HCEC 1CT (cell line): ENCODE results near the gene TLDC2.
A peak's percentile ranks its signal among the peaks of the same experiment; 100 is the strongest.
"Not testable (repeated sequence)": the region's sequence is repeated elsewhere in the genome, so short reads cannot be mapped to it uniquely, and the experiment has no call there.

Experiments
- DNase-seq: peaks from one replicate; pipeline ENCODE4 v3.0.0-alpha.2; 2017

The TLDC2 gene

GRCh38 chr20:36875702-36876472 lies at the start of gene TLDC2:
TLDC2 (plus strand) TSS chr20:36876138; CDS start chr20:36876175, 37 bp downstream.
- no peak for DNase-seq

GRCh38 chr20:36826554-36827244 lies 49.2 kb upstream of the TLDC2 start:
- no peak for DNase-seq

- no peak for DNase-seq
These were observed 48.2 kb upstream of the TLDC2 start for GRCh38 chr20:36827541-36828279.

- peak; percentile 69 for DNase-seq
These were observed 44.9 kb upstream of the TLDC2 start for GRCh38 chr20:36830791-36831691.

GRCh38 chr20:36832791-36833190 lies 43.1 kb upstream of the TLDC2 start:
- DNase-seq = no peak

GRCh38 chr20:36833275-36834020 lies 42.5 kb upstream of the TLDC2 start:
- DNase-seq = peak; percentile 77

GRCh38 chr20:36835025-36835424 lies 40.9 kb upstream of the TLDC2 start:
- no peak for DNase-seq

- peak; percentile 95 for DNase-seq
These were observed 40.3 kb upstream of the TLDC2 start for GRCh38 chr20:36835453-36836198.

- peak; percentile 65 for DNase-seq
These were observed 39.2 kb upstream of the TLDC2 start for GRCh38 chr20:36836591-36837269.

GRCh38 chr20:36838376-36838775 lies 37.6 kb upstream of the TLDC2 start:
- DNase-seq = not testable (repeated sequence)

- no peak for DNase-seq
These were observed 36.8 kb upstream of the TLDC2 start for GRCh38 chr20:36839150-36839549.

- DNase-seq = not testable (repeated sequence)
These were observed 34.9 kb upstream of the TLDC2 start for GRCh38 chr20:36841030-36841429.

GRCh38 chr20:36845288-36845971 lies 30.5 kb upstream of the TLDC2 start:
- DNase-seq = no peak

- peak; percentile 95 for DNase-seq
These were observed 28.8 kb upstream of the TLDC2 start for GRCh38 chr20:36847009-36847709.

- DNase-seq = peak; percentile 58
These were observed 28.3 kb upstream of the TLDC2 start for GRCh38 chr20:36847710-36848040.

GRCh38 chr20:36848078-36848660 lies 27.8 kb upstream of the TLDC2 start:
- DNase-seq = peak; percentile 96

GRCh38 chr20:36848677-36849076 lies 27.3 kb upstream of the TLDC2 start:
- no peak for DNase-seq

- DNase-seq = no peak
These were observed 26.4 kb upstream of the TLDC2 start for GRCh38 chr20:36849333-36850065.
